Transverse colon (tissue), 4 donors: ENCODE results near the gene HK2.

Source experiments
- CTCF ChIP-seq, 5 experiments: fragments of 200-600 bp in 3 of 5; fragments of 450-650 bp in 2 of 5; sonication (generic) in 3 of 5; IDR thresholded peaks; 1 replicate in 2 of 5; 2 replicates in 3 of 5; pipeline ENCODE4 v1.5.1; 2016 to 2017; ENCODE audit warnings: antibody characterized with exemption in 5 of 5, inconsistent platforms in 3 of 5, mild to moderate bottlenecking in 2 of 5, moderate library complexity in 1 of 5
- POLR2A ChIP-seq: fragments of 450-650 bp; IDR thresholded peaks from one replicate; pipeline ENCODE4 v1.6.1; 2016; ENCODE audit warnings: antibody characterized with exemption, mild to moderate bottlenecking, moderate library complexity
- POLR2AphosphoS5 ChIP-seq, 3 donors: sonication (generic); formaldehyde crosslinking; IDR thresholded peaks; one replicate each; pipeline ENCODE4 v1.6.1; 2016; ENCODE audit warnings: antibody characterized with exemption in 3 of 3

GRCh38 chr2:74924463-74925265 lies 90.7 kb downstream of the HK2 start:
- TF ChIP-seq POLR2A = no peak
- TF ChIP-seq POLR2AphosphoS5 (IDR thresholded peaks at IDR 0.05) = no peak
- TF ChIP-seq CTCF (IDR thresholded peaks at IDR 0.05) = no peak
